Peyer's patch (tissue), 4 donors: ENCODE measurements around the gene KIF4B.

Experiments
- CTCF ChIP-seq, 6 experiments: fragments of 450-650 bp in 4 of 6; fragments of 200-600 bp in 2 of 6; sonication (generic) in 1 of 6; IDR thresholded peaks; one replicate each; pipeline ENCODE4 v1.5.1; 2017 to 2019; ENCODE audit warnings: antibody characterized with exemption in 6 of 6, mild to moderate bottlenecking in 3 of 6, moderate library complexity in 1 of 6
- POLR2A ChIP-seq, 2 donors: fragments of 450-650 bp; IDR thresholded peaks; one replicate each; pipeline ENCODE4 v1.5.1; 2017; ENCODE audit warnings: antibody characterized with exemption in 2 of 2, mild to moderate bottlenecking in 2 of 2, moderate library complexity in 2 of 2

- TF ChIP-seq CTCF (IDR thresholded peaks at IDR 0.05) (no peak), POLR2A (IDR thresholded peaks at IDR 0.05) (no peak)
Observed at GRCh38 chr5:155053501-155053900, 39.9 kb downstream of the KIF4B start.
